Activated CD4-positive, alpha-beta T cell treated with anti-CD3 and anti-CD28 coated beads, Interleukin-2, Interleukin-6, amounts not matched to agents 100 ng/mL and 50 ng/mL, durations not matched to agents 16 hours and 8 hours (primary cell): ENCODE measurements around the gene FEZ2.
A peak's percentile ranks its signal among the peaks of the same experiment; 100 is the strongest.

ENCODE experiments used
- DNase-seq: peaks from one replicate; pipeline ENCODE4 v3.0.0-alpha.2; 2020

The FEZ2 gene

GRCh38 chr2:36528274-36528673 lies 69.7 kb downstream of the FEZ2 start:
- DNase-seq = no peak

DNA sequence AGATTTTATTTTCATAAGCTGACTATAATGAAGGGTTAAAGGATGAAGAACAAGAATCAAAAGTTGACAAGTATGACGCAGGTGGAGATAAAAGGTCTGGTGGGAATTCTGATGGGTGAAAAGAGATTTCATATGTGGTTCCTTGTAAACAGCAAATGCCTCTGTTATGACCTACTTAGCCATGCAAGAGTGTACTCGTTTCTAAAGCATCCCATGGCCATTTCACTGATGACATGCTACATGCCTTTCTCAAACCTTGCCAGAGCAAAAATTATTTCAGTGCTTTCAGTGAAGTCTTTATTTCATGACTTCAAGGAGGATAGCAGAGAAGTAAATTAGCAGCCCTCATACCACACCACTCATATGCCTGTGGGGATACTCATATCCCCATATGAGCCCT lies 71.7 kb downstream of the FEZ2 start:
- DNase-seq = no peak

- DNase-seq = no peak
Observed at GRCh38 chr2:36525245-36525644, 72.7 kb downstream of the FEZ2 start.

- DNase-seq = no peak
Observed at GRCh38 chr2:36523153-36523552, 74.8 kb downstream of the FEZ2 start.

GRCh38 chr2:36520431-36520830 lies 77.5 kb downstream of the FEZ2 start:
- DNase-seq = no peak

- no peak for DNase-seq
Observed at GRCh38 chr2:36516136-36516870, 81.7 kb downstream of the FEZ2 start.

DNA sequence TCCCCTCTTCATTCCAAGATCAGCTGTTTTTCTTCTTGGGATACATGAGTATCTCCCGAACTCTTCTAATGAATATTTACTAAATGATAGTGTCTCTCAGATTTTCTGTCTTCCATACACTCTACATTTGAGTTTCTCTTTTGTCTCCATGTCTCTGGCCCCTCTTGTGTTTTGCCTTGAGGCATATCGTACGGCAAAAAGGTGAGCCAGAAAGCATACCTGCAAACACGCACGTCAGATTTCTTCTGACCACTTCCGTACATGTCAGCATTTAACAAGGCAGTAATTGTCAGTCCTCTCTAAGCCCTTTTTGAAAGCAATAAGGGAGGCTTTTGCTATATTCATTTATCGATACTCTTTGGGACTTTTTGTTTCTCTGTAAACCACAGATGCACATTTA lies 82.4 kb downstream of the FEZ2 start:
- DNase-seq = no peak

- DNase-seq = no peak
Observed at GRCh38 chr2:36513661-36514060, 84.3 kb downstream of the FEZ2 start.

DNA sequence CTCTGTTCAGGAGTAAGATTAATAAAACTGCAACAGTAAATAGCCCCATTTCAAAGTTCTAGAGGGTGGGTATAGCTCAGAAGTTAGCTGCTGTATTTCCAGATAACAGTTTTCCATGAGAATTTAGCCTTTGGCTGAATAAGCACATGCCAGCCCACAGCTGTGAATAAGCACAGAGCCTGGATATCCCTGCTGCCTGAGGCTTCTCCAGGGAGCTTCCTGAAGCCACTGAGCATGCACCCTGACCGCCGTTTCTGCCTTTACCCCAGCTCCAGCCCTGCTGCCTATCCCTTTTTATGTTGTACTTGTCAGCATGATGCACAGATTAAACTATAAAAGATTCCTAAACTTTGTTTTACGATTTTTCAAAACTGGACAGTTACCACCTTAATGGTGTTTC lies 85.3 kb downstream of the FEZ2 start:
- DNase-seq = no peak

- no peak for DNase-seq
Observed at GRCh38 chr2:36511858-36512603, 85.9 kb downstream of the FEZ2 start.

GRCh38 chr2:36509075-36509474 lies 88.9 kb downstream of the FEZ2 start:
- DNase-seq = no peak

GRCh38 chr2:36507408-36507812 lies 90.6 kb downstream of the FEZ2 start:
- peak; percentile 57 for DNase-seq
